HEK293 (cell line): Measurements from ENCODE around the gene NAP1L4.

Experiments
- CTCF ChIP-seq: fragments of 450-650 bp; formaldehyde crosslinking; IDR thresholded peaks from 2 replicates; pipeline ENCODE4 v1.5.1; 2016; ENCODE audit warnings: missing biosample characterization, missing genetic modification characterization
- MZF1 ChIP-seq: fragments of 450-650 bp; formaldehyde crosslinking; IDR thresholded peaks from 2 replicates; pipeline ENCODE4 v1.5.1; 2017; ENCODE audit warnings: missing biosample characterization, missing genetic modification characterization, borderline replicate concordance
- REST ChIP-seq: fragments of 450-650 bp; formaldehyde crosslinking; IDR thresholded peaks from 2 replicates; pipeline ENCODE4 v1.5.1; 2016; ENCODE audit warnings: missing biosample characterization, missing genetic modification characterization
- ZFP37 ChIP-seq: fragments of 450-650 bp; formaldehyde crosslinking; IDR thresholded peaks from 2 replicates; pipeline ENCODE4 v1.5.1; 2016; ENCODE audit warnings: missing biosample characterization, missing genetic modification characterization
- ZNF112 ChIP-seq: fragments of 450-650 bp; formaldehyde crosslinking; IDR thresholded peaks from 2 replicates; pipeline ENCODE4 v1.5.0; 2017; ENCODE audit warnings: missing biosample characterization, missing genetic modification characterization
- ZNF248 ChIP-seq: fragments of 450-650 bp; formaldehyde crosslinking; IDR thresholded peaks from 2 replicates; pipeline ENCODE4 v1.5.1; 2017; ENCODE audit warnings: missing biosample characterization, missing genetic modification characterization
- ZNF350 ChIP-seq: fragments of 450-650 bp; formaldehyde crosslinking; IDR thresholded peaks from 2 replicates; pipeline ENCODE4 v1.5.0; 2017; ENCODE audit warnings: missing biosample characterization, mild to moderate bottlenecking, missing genetic modification characterization
- ZNF37A ChIP-seq: fragments of 450-650 bp; IDR thresholded peaks from 2 replicates; pipeline ENCODE4 v1.5.1; 2018; ENCODE audit warnings: missing biosample characterization, missing genetic modification characterization
- ZNF560 ChIP-seq: fragments of 450-650 bp; formaldehyde crosslinking; IDR thresholded peaks from 2 replicates; pipeline ENCODE4 v1.5.1; 2017; ENCODE audit warnings: missing biosample characterization, missing genetic modification characterization, borderline replicate concordance
- ZNF830 ChIP-seq: fragments of 450-650 bp; IDR thresholded peaks from 2 replicates; pipeline ENCODE4 v1.5.0; 2018; ENCODE audit warnings: missing biosample characterization, missing genetic modification characterization, low read depth, mild to moderate bottlenecking, moderate library complexity

- TF ChIP-seq ZNF560 (tag by site-specific recombination) (no peak), CTCF (tag by site-specific recombination) (no peak), ZNF248 (tag by site-specific recombination) (no peak), ZNF830 (tag by site-specific recombination) (no peak), ZFP37 (tag by site-specific recombination) (no peak), ZNF37A (tag by site-specific recombination) (no peak), ZNF112 (tag by site-specific recombination) (no peak), REST (tag by site-specific recombination) (no peak), MZF1 (tag by site-specific recombination) (no peak), ZNF350 (no peak)
Observed at GRCh38 chr11:2924381-2924780, 67.7 kb downstream of the NAP1L4 start.
